Trophoblast cell (in vitro differentiated cells and primary cell): ENCODE results near the gene BTD.

Experiments
- DNase-seq, 2 donors: peaks; one replicate each; pipeline ENCODE4 v3.0.0-alpha.2; 2016
- H2AFZ ChIP-seq: 2 replicates; pipeline ENCODE4 v1.6.1; 2013; ENCODE audit warnings: low read length, moderate library complexity, mild to moderate bottlenecking; ENCODE audit not compliant: insufficient read depth, poor library complexity
- H2AK5ac ChIP-seq: 2 replicates; pipeline ENCODE4 v1.6.1; 2013; ENCODE audit warnings: mild to moderate bottlenecking, low read length
- H2BK120ac ChIP-seq: 2 replicates; pipeline ENCODE4 v1.6.1; 2013; ENCODE audit warnings: low read length, mild to moderate bottlenecking, moderate library complexity; ENCODE audit not compliant: insufficient read depth, poor library complexity
- H2BK12ac ChIP-seq: 2 replicates; pipeline ENCODE4 v1.6.1; 2013; ENCODE audit warnings: mild to moderate bottlenecking, low read length, moderate library complexity
- H2BK5ac ChIP-seq: 2 replicates; pipeline ENCODE4 v1.6.1; 2013; ENCODE audit warnings: low read length, low read depth, moderate library complexity, mild to moderate bottlenecking; ENCODE audit not compliant: poor library complexity
- H3K14ac ChIP-seq: 2 replicates; pipeline ENCODE4 v1.6.1; 2013; ENCODE audit warnings: mild to moderate bottlenecking, low read length
- H3K18ac ChIP-seq: 2 replicates; pipeline ENCODE4 v1.6.1; 2013; ENCODE audit warnings: mild to moderate bottlenecking, low read length
- H3K23ac ChIP-seq: 2 replicates; pipeline ENCODE4 v1.6.1; 2013; ENCODE audit warnings: low read length
- H3K27ac ChIP-seq: 2 replicates; pipeline ENCODE4 v1.5.1; 2013; ENCODE audit warnings: low read depth, mild to moderate bottlenecking, inconsistent platforms, low read length, moderate library complexity
- H3K27me3 ChIP-seq: 2 replicates; pipeline ENCODE4 v1.6.1; 2013; ENCODE audit warnings: inconsistent platforms, mild to moderate bottlenecking, low read length, moderate library complexity; ENCODE audit not compliant: insufficient read depth
- H3K36me3 ChIP-seq, 2 experiments: 1 replicate in 1 of 2; 2 replicates in 1 of 2; pipeline ENCODE4 v1.6.1; 2013; ENCODE audit warnings: low read length in 2 of 2, mild to moderate bottlenecking in 2 of 2, moderate library complexity in 1 of 2; ENCODE audit not compliant: insufficient read depth in 2 of 2, control insufficient read depth in 1 of 2
- H3K4ac ChIP-seq: 2 replicates; pipeline ENCODE4 v1.6.1; 2013; ENCODE audit warnings: low read depth, mild to moderate bottlenecking, low read length, moderate library complexity
- H3K4me1 ChIP-seq, 2 experiments: 1 replicate in 1 of 2; 2 replicates in 1 of 2; pipeline ENCODE4 v1.6.1; 2013; ENCODE audit warnings: low read length in 2 of 2, mild to moderate bottlenecking in 2 of 2, moderate library complexity in 1 of 2; ENCODE audit not compliant: insufficient read depth in 2 of 2, control insufficient read depth in 1 of 2
- H3K4me2 ChIP-seq: 2 replicates; pipeline ENCODE4 v1.6.1; 2013; ENCODE audit warnings: inconsistent platforms, mild to moderate bottlenecking, low read length, moderate library complexity
- H3K4me3 ChIP-seq: 2 replicates; pipeline ENCODE4 v1.5.1; 2013; ENCODE audit warnings: mild to moderate bottlenecking, low read depth, low read length, inconsistent platforms
- H3K79me1 ChIP-seq: one replicate; pipeline ENCODE4 v1.6.1; 2013; ENCODE audit warnings: low read length
- H3K79me2 ChIP-seq: 2 replicates; pipeline ENCODE4 v1.6.1; 2013; ENCODE audit warnings: low read length, mild to moderate bottlenecking; ENCODE audit not compliant: control insufficient read depth, insufficient read depth, poor library complexity
- H3K9ac ChIP-seq: 2 replicates; pipeline ENCODE4 v1.6.1; 2013; ENCODE audit warnings: mild to moderate bottlenecking, low read length
- H3K9me3 ChIP-seq: 2 replicates; pipeline ENCODE4 v1.6.1; 2013; ENCODE audit warnings: low read depth, mild to moderate bottlenecking, control low read depth, inconsistent platforms, low read length; ENCODE audit not compliant: insufficient read depth
- H4K12ac ChIP-seq: 2 replicates; pipeline ENCODE4 v1.6.1; 2013; ENCODE audit warnings: low read depth, mild to moderate bottlenecking, low read length, moderate library complexity
- H4K8ac ChIP-seq: 2 replicates; pipeline ENCODE4 v1.6.1; 2013; ENCODE audit warnings: low read depth, mild to moderate bottlenecking, low read length, moderate library complexity
- H4K91ac ChIP-seq: one replicate; pipeline ENCODE4 v1.6.1; 2013; ENCODE audit warnings: low read depth, mild to moderate bottlenecking, low read length, moderate library complexity
- WGBS: extraction: QIAGEN DNeasy Blood & Tissue Kit; methylation state at CpG from one replicate; pipeline ENCODE4 v1.1.7; 2013; ENCODE audit warnings: missing lambda C conversion rate; ENCODE audit not compliant: insufficient read length, insufficient coverage; ENCODE audit errors: extremely low coverage; 5-methylcytosine and 5-hydroxymethylcytosine counted together

The BTD gene

DNA sequence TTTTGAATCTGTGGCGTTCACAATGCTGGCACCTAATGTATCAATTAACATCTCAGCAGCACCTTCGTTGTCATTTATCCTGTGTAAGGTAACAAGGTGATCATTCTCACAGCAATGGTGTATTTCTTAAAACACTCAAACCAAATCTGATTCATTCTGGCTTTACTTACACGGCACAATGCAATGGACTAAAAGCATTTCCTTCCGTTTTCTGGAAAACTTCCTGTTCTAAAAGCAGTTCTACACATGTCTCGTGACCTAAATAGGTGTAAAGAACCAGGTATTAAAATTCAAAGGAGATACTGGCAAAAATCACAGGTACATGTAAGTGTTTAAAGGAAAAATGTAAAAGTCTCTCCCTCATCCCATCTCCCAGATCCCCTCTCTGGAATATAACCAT lies 77.8 kb downstream of the BTD start:
- Histone ChIP-seq H4K91ac (no peak overlapping the region), H3K4me2 (no peak overlapping the region), H3K27ac (no peak overlapping the region), H3K79me2 (no peaks in the 10 kb centered on the region), H3K4ac (no peak overlapping the region), H3K36me3 (peaks cover 3 to 5% of the 10 kb centered on the region in 2 experiments), H3K79me1 (no peaks in the 10 kb centered on the region), H3K18ac (no peak overlapping the region), H2BK5ac (no peak overlapping the region), H2BK120ac (no peak overlapping the region), H3K4me1 (no peaks in the 10 kb centered on the region), H4K12ac (no peak overlapping the region), H3K23ac (no peak overlapping the region), H3K27me3 (no peaks in the 10 kb centered on the region), H2AK5ac (no peak overlapping the region), H3K14ac (no peak overlapping the region), H3K4me3 (no peak overlapping the region), H3K9ac (no peak overlapping the region), H2AFZ (no peak overlapping the region), H4K8ac (no peak overlapping the region), H2BK12ac (no peak overlapping the region), H3K9me3 (no peaks in the 10 kb centered on the region)
- no peak for DNase-seq
- WGBS = no CpG with 5 or more reads among the region's 5 CpGs

DNA sequence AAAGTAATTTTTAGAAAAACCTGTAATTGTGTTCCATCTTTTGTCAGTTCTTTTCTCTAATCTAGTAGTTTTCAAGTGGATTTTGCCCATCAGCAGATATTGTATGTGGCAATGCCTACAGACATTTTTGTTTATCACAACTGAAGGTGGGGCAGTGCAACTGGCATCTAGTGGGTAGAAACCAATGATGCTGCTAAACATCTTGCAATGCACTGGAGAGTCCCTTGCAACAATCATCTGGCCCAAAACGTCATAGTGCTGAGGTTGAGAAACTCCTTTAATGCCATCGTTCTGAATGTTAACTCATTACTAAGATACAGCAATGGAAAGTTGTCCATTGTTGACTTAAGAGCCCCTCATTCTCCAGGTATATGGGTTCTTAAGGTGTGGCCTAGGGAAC lies 80.1 kb downstream of the BTD start:
- Histone ChIP-seq H3K18ac (no peak overlapping the region), H4K91ac (no peak overlapping the region)

DNA sequence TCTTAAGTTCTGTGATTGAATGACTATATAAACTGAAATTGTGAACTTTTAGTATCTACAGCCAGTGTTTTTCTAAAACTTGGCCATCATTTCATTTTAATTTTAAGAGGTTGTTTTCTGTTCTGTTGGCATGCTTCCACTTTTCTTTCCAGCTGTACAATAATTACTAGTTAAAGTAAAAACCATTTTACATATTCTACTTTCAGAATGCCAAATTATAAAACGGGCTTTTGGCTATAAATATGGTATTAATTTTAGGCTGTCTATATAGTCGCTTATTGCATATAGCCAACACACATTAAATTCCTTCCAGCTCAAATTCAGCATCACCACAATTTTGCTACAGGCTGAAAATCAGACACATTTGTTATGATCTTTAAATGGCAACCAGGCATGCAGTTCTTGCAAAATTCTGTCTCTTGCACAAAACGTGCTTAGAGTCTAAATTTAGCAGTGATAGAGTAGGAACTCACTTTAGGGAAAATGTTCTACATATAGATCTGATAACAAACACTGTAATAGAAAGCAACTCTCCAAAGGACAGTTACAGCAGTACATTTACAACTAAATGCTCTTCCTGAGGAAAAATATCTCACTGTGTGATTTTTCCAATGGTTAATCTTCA lies 81.1 kb downstream of the BTD start:
- H3K4me3 ChIP-seq = no peak overlapping the region
- no peak overlapping the region for H2AK5ac ChIP-seq
- peaks cover 2% of the 10 kb centered on the region for H3K79me1 ChIP-seq
- H3K9ac ChIP-seq = no peak overlapping the region
- H2AFZ ChIP-seq = no peak overlapping the region
- H3K14ac ChIP-seq = no peak overlapping the region
- no peak overlapping the region for H2BK120ac ChIP-seq
- no peaks in the 10 kb centered on the region for H3K27me3 ChIP-seq
- no peak overlapping the region for H3K23ac ChIP-seq
- no peak overlapping the region for H2BK12ac ChIP-seq
- no peaks in the 10 kb centered on the region for H3K79me2 ChIP-seq
- no CpG with 5 or more reads among the region's 3 CpGs for WGBS
- no peak overlapping the region for H3K4me2 ChIP-seq
- no peaks in the 10 kb centered on the region for H3K9me3 ChIP-seq
- no peak overlapping the region for H3K4ac ChIP-seq
- DNase-seq = peak in 1 of 2 donors; percentile 45
- no peak overlapping the region for H3K18ac ChIP-seq
- H4K91ac ChIP-seq = no peak overlapping the region
- no peak overlapping the region for H2BK5ac ChIP-seq
- no peak overlapping the region for H4K12ac ChIP-seq
- no peak overlapping the region for H4K8ac ChIP-seq
- peaks cover 3 to 4% of the 10 kb centered on the region in 2 experiments for H3K36me3 ChIP-seq
- H3K27ac ChIP-seq = no peak overlapping the region
- H3K4me1 ChIP-seq = peaks cover 0 to 5% of the 10 kb centered on the region in 2 experiments

More for the DNA sequence above, 80.1 kb downstream of the BTD start:
- Histone ChIP-seq H3K4me2 (no peak overlapping the region), H4K8ac (no peak overlapping the region), H3K9ac (no peak overlapping the region), H3K27me3 (no peaks in the 10 kb centered on the region), H3K14ac (no peak overlapping the region), H3K27ac (no peak overlapping the region), H2AK5ac (no peak overlapping the region), H3K23ac (no peak overlapping the region), H3K4me3 (no peak overlapping the region), H3K79me1 (peaks cover 2% of the 10 kb centered on the region), H3K36me3 (peaks cover 3 to 4% of the 10 kb centered on the region in 2 experiments), H2BK120ac (no peak overlapping the region), H4K12ac (no peak overlapping the region), H3K79me2 (no peaks in the 10 kb centered on the region), H3K4ac (no peak overlapping the region), H3K9me3 (no peaks in the 10 kb centered on the region), H2AFZ (no peak overlapping the region), H2BK5ac (no peak overlapping the region), H3K4me1 (peaks cover 0 to 5% of the 10 kb centered on the region in 2 experiments), H2BK12ac (no peak overlapping the region)
- WGBS = no CpG with 5 or more reads among the region's 2 CpGs
- DNase-seq = no peak

DNA sequence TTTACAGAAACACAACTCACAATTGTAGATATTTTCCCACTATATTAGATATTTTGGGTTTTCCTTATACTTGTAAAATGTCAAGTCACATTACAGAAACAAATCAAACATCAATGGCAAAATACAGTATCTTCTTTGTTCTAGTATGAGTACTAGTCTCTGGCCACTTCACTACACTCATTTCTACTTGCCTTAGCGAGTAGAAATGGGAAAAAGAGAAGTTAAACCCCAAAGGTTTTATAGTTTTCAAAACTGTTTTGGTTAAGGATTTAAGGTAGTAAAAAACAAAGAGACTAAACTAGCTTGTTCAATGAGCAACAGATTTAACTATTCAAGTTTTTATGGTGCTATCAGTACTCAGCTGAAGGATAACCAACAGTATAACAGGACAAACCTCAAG lies 81.7 kb downstream of the BTD start:
- no peak overlapping the region for H3K14ac ChIP-seq
- no peak overlapping the region for H2BK12ac ChIP-seq
- no CpG with 5 or more reads among the region's 1 CpG for WGBS
- H2BK120ac ChIP-seq = no peak overlapping the region
- no peak overlapping the region for H3K4ac ChIP-seq
- H3K9ac ChIP-seq = no peak overlapping the region
- H2AFZ ChIP-seq = no peak overlapping the region
- DNase-seq = no peak
- no peak overlapping the region for H3K4me2 ChIP-seq
- H3K9me3 ChIP-seq = no peaks in the 10 kb centered on the region
- no peak overlapping the region for H4K91ac ChIP-seq
- H2AK5ac ChIP-seq = no peak overlapping the region
- no peaks in the 10 kb centered on the region for H3K79me2 ChIP-seq
- H2BK5ac ChIP-seq = no peak overlapping the region
- H3K36me3 ChIP-seq = peaks cover 3 to 4% of the 10 kb centered on the region in 2 experiments
- H4K8ac ChIP-seq = no peak overlapping the region
- H3K4me1 ChIP-seq = peaks cover 0 to 5% of the 10 kb centered on the region in 2 experiments
- no peak overlapping the region for H3K23ac ChIP-seq
- H3K4me3 ChIP-seq = no peak overlapping the region
- peaks cover 2% of the 10 kb centered on the region for H3K79me1 ChIP-seq
- no peak overlapping the region for H3K18ac ChIP-seq
- no peaks in the 10 kb centered on the region for H3K27me3 ChIP-seq
- no peak overlapping the region for H4K12ac ChIP-seq
- no peak overlapping the region for H3K27ac ChIP-seq
